ENCODE data around the gene ZNF385B.

ZNF385B gene

DNA sequence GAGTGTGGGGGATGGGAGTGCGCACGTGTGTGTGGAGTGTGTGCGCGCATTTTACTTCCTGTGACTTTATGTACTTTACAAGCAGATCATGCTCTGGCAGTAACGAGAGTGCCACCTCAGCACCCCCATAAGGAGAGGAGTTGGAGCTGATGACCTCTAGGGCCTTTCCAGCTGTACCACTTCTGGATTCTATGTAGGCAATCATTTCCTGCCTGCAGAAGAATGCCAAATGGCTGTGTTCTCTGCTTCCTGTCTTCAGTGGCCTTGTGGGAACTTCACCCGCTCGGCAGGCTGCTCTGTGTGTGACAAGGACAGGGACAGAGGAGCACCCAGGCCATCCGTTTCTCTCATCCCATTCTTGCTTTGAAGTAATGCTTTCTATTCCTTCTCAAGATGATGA lies 22.8 kb upstream of the ZNF385B start:
- TF ChIP-seq EZH2phosphoT487 (IDR thresholded peaks at IDR 0.05; ENCODE audit: low read length) = no peak
- TF ChIP-seq, protein P1, sequence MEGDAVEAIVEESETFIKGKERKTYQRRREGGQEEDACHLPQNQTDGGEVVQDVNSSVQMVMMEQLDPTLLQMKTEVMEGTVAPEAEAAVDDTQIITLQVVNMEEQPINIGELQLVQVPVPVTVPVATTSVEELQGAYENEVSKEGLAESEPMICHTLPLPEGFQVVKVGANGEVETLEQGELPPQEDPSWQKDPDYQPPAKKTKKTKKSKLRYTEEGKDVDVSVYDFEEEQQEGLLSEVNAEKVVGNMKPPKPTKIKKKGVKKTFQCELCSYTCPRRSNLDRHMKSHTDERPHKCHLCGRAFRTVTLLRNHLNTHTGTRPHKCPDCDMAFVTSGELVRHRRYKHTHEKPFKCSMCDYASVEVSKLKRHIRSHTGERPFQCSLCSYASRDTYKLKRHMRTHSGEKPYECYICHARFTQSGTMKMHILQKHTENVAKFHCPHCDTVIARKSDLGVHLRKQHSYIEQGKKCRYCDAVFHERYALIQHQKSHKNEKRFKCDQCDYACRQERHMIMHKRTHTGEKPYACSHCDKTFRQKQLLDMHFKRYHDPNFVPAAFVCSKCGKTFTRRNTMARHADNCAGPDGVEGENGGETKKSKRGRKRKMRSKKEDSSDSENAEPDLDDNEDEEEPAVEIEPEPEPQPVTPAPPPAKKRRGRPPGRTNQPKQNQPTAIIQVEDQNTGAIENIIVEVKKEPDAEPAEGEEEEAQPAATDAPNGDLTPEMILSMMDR (IDR thresholded peaks at IDR 0.05; ENCODE audit: low read length) = no peak
- no peak for TF ChIP-seq EZH2 (optimal IDR thresholded peaks at IDR 0.05; ENCODE audit: low read depth, low read length)
- H3K27ac ChIP-seq (ENCODE audit: low read length) = no peak overlapping the region
- H3K4me1 ChIP-seq (ENCODE audit: low read length) = no peaks in the 10 kb centered on the region
- H3K36me3 ChIP-seq (replicated peaks; ENCODE audit: insufficient read depth, low read length) = no peaks in the 10 kb centered on the region
- no peak overlapping the region for H3K9ac ChIP-seq (ENCODE audit: low read length)
- no peak overlapping the region for H3K4me2 ChIP-seq (ENCODE audit: low read depth, low read length)
- H3K9me3 ChIP-seq (replicated peaks; ENCODE audit: insufficient read depth, low read length) = no peaks in the 10 kb centered on the region
- no peaks in the 10 kb centered on the region for H3K27me3 ChIP-seq (replicated peaks; ENCODE audit: insufficient read depth, low read length)
- no peaks in the 10 kb centered on the region for H4K20me1 ChIP-seq (ENCODE audit: insufficient read depth, low read length)
- no peaks in the 10 kb centered on the region for H3K9me2 ChIP-seq (replicated peaks; ENCODE audit: insufficient read depth, low read length)
- H2AFZ ChIP-seq (ENCODE audit: low read length) = no peak overlapping the region
- no peak overlapping the region for H3K4me3 ChIP-seq (ENCODE audit: low read length)
- H3K79me2 ChIP-seq (ENCODE audit: low read length) = no peaks in the 10 kb centered on the region
- no peaks in the 10 kb centered on the region for H3F3A ChIP-seq (ENCODE audit: insufficient read depth, low read length)
- no peak for DNase-seq

DNA sequence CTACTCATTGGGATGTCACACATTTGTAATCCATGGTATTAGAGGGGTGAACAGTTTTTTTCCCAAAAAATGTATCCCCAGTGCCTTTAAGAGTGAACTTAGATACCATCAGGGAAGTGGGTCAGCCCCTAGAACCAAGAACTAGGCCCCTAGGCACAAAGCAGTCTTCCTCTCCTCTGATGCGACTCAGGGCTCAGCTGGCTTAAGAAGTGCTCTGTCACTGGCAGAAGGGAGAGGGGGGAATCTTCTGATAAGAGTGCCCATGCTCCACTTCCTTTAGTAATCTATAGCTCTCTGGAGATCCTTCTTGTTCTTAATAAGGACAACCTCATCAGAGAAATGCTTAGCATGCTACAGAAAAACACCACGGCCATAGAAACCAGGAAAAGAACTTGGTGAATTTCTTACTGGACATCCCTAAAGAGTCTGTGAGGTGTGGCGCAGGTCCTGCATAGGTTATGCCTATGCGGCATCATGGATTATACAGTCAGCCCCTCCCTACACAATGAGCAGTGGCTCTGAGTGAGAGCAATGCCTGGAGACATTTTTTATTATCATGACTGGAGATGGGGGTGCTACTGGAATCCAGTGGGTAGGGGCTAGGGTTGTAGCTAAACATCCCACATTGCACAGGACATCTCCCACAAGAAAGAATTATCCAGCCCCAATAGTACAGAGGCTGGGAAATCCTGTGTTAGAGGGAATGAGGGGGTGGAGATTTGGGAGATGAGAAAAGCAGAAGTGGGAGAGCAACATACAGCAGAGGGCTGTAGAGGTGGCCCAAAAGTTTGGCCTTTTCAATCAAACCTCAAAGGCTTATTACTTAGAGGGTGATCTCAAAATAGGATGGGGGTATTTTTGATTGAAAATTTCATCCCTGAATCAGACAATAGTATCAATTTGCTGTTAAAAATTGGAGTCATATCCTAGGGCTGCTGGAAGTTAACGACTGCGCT lies 21.7 kb upstream of the ZNF385B start:
- Histone ChIP-seq H4K20me1 (ENCODE audit: insufficient read depth, low read length) (no peaks in the 10 kb centered on the region), H3K79me2 (ENCODE audit: low read length) (no peaks in the 10 kb centered on the region), H3K27me3 (replicated peaks; ENCODE audit: insufficient read depth, low read length) (no peaks in the 10 kb centered on the region), H2AFZ (ENCODE audit: low read length) (no peak overlapping the region), H3K9me3 (replicated peaks; ENCODE audit: insufficient read depth, low read length) (no peaks in the 10 kb centered on the region), H3K9ac (ENCODE audit: low read length) (no peak overlapping the region), H3K4me3 (ENCODE audit: low read length) (no peak overlapping the region), H3K4me1 (ENCODE audit: low read length) (no peaks in the 10 kb centered on the region), H3K4me2 (ENCODE audit: low read depth, low read length) (no peak overlapping the region), H3K9me2 (replicated peaks; ENCODE audit: insufficient read depth, low read length) (no peaks in the 10 kb centered on the region), H3K27ac (ENCODE audit: low read length) (no peak overlapping the region), H3K36me3 (replicated peaks; ENCODE audit: insufficient read depth, low read length) (no peaks in the 10 kb centered on the region), H3F3A (ENCODE audit: insufficient read depth, low read length) (no peaks in the 10 kb centered on the region)
- no peak for TF ChIP-seq EZH2 (optimal IDR thresholded peaks at IDR 0.05; ENCODE audit: low read depth, low read length)
- no peak for TF ChIP-seq EZH2phosphoT487 (IDR thresholded peaks at IDR 0.05; ENCODE audit: low read length)
- TF ChIP-seq, protein P1 (IDR thresholded peaks at IDR 0.05; ENCODE audit: low read length) = no peak
- DNase-seq = no peak

DNA sequence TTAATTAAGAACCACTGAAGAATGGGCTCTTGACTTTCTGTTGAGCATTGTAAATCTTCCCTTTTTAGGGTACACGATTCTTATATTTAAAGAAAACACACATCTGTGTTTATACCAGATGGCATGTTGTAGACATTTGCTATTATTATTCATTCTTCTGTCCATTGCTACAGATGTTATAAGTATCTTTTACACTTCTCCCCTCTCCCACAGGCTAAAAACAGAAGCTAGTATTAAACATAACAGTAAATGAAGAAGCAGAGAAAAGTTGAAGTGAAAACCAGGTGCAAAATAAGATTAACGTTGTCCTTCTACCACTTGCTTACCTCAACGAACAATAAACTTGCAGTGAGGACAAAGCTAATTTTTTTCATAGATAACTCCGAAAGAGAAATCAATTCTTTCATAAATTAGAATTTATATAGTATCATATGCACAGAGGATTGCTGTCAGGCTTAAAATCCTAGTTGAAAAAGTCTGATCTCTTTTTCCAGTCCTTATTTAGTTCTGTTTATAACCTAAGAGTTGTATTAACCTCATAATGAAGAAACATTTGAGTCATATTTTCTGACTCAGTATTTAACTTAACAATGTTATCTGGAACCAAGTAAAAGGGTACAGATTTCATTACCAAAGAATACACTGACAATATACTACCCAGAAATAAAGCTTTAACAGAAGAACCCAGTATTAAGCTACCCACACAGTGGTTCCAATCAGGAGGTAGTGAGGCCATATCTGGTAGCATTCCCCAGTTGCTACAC lies 16.4 kb upstream of the ZNF385B start:
- H3K4me1 ChIP-seq (ENCODE audit: low read length) = peaks cover 23% of the 10 kb centered on the region
- peaks cover 6% of the 10 kb centered on the region; the same call in 1 of the 2 replicates for H3F3A ChIP-seq (ENCODE audit: insufficient read depth, low read length)
- no peak overlapping the region for H3K9ac ChIP-seq (ENCODE audit: low read length)
- H3K9me3 ChIP-seq (replicated peaks; ENCODE audit: insufficient read depth, low read length) = no peaks in the 10 kb centered on the region
- no peak for DNase-seq
- TF ChIP-seq EZH2phosphoT487 (IDR thresholded peaks at IDR 0.05; ENCODE audit: low read length) (no peak), EZH2 (optimal IDR thresholded peaks at IDR 0.05; ENCODE audit: low read depth, low read length) (no peak)
- TF ChIP-seq, protein P1 (IDR thresholded peaks at IDR 0.05; ENCODE audit: low read length) = no peak
- H4K20me1 ChIP-seq (ENCODE audit: insufficient read depth, low read length) = no peaks in the 10 kb centered on the region
- H3K4me2 ChIP-seq (ENCODE audit: low read depth, low read length) = no peak overlapping the region
- H3K79me2 ChIP-seq (ENCODE audit: low read length) = no peaks in the 10 kb centered on the region
- no peaks in the 10 kb centered on the region for H3K9me2 ChIP-seq (replicated peaks; ENCODE audit: insufficient read depth, low read length)
- H3K4me3 ChIP-seq (ENCODE audit: low read length) = no peak overlapping the region
- H3K27ac ChIP-seq (ENCODE audit: low read length) = no peak overlapping the region
- no peaks in the 10 kb centered on the region for H3K36me3 ChIP-seq (replicated peaks; ENCODE audit: insufficient read depth, low read length)
- no peaks in the 10 kb centered on the region for H3K27me3 ChIP-seq (replicated peaks; ENCODE audit: insufficient read depth, low read length)
- H2AFZ ChIP-seq (ENCODE audit: low read length) = no peak overlapping the region

Data from MM.1S (cell line).